ENCODE data around the gene SMIM44.

SMIM44 gene

DNA sequence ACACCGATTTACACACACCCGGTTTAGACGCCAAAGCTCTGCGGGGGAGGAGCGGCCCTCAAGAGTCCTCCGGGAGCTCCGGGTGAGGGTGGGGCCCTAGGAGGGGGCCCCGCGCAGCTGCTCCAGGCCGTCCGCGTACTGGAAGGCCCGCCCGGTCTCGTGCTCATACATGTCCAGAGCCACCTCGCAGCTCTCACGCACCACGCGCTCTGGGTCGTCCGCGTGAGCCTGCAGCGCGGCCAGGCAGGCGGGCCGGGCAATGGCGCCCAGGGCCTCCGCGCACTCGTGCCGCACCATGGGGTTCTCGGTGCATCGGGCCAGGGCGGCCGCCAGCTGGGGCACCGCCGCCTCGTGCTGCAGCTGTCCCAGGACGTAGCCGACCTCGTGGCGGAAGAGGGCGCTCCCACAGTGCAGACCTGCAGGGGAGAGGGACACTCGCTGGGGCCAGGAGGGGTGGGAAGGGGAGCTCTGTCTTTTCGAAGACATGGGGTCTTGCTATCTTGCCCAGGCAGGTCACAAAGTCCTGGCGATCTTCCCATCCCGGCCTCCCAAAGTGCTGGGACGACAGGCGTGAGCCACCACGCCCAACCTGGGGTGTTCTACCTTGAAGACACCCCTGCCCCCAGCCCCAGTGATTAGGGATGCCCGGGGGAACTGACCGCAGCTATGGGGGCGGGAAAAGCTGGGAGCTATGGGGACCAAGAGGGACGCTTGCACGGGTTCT is 8.3 kb upstream of the SMIM44 start:
- Histone ChIP-seq H3K9me3 (replicated peaks in 1 of 11) (no peaks in the 10 kb centered on the region), H3K9ac (no peak overlapping the region), H3K4me2 (no peak overlapping the region), H3K27me3 (no peaks in the 10 kb centered on the region), H4K20me1 (peaks cover 0 to 50% (median 19%) of the 10 kb centered on the region in 11 experiments; a peak in 12 of 22 replicates), H3K4me3 (no peak overlapping the region), H3K36me3 (peaks cover 56 to 93% (median 68%) of the 10 kb centered on the region in 11 experiments), H3K27ac (no peak overlapping the region), H3K4me1 (no peaks in the 10 kb centered on the region)
- TF ChIP-seq Cebpa-rat (IDR thresholded peaks at IDR 0.05) = no peak

DNA sequence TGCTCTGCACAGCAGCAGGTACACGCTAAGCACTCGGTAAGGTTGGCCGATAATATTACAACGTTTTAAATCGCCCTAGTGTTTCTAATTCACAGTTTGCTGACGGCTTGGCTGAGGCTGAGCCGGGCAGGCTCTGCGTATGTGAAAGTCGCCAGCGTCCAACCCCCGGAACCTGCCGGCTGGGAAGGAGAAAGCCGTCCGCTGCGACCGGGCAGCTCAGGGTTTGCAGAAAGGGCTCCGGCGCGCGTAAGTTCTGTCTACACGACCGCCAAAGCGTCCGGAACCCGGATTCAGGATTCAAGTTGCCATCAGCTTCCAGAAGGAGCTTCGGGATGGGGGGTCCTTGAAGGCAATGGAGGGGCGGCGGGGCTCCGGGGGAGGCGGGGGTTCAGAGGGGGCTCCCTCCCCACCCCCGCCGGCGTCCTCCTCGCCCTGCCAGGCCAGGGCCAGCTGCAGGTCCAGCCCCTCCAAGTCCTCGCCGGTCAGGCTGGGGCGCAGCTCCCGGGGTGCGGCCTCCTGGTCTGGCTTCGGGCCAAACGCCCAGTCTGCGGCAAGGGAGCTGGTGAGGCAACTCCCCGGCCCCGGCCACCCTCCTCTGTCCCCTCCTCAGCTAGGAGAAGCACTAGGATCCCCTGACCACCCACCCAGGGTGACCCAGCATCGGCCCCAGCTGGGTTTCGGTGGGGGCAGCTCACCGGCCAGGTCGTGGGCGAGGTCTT is 575 bp downstream of the SMIM44 start:
- no peak for TF ChIP-seq Cebpa-rat (IDR thresholded peaks at IDR 0.05)
- Histone ChIP-seq H3K4me2 (no peak overlapping the region), H3K4me3 (no peak overlapping the region), H3K4me1 (peaks cover 8 to 37% (median 31%) of the 10 kb centered on the region in 10 experiments; a peak in 18 of 20 replicates), H3K9ac (no peak overlapping the region), H3K27me3 (peaks cover 0 to 9% (median 0%) of the 10 kb centered on the region in 11 experiments; a peak in 2 of 22 replicates), H3K27ac (no peak overlapping the region), H3K36me3 (peaks cover 0 to 9% (median 0%) of the 10 kb centered on the region in 11 experiments; a peak in 6 of 22 replicates), H3K9me3 (replicated peaks in 1 of 11) (no peaks in the 10 kb centered on the region), H4K20me1 (no peaks in the 10 kb centered on the region)

DNA sequence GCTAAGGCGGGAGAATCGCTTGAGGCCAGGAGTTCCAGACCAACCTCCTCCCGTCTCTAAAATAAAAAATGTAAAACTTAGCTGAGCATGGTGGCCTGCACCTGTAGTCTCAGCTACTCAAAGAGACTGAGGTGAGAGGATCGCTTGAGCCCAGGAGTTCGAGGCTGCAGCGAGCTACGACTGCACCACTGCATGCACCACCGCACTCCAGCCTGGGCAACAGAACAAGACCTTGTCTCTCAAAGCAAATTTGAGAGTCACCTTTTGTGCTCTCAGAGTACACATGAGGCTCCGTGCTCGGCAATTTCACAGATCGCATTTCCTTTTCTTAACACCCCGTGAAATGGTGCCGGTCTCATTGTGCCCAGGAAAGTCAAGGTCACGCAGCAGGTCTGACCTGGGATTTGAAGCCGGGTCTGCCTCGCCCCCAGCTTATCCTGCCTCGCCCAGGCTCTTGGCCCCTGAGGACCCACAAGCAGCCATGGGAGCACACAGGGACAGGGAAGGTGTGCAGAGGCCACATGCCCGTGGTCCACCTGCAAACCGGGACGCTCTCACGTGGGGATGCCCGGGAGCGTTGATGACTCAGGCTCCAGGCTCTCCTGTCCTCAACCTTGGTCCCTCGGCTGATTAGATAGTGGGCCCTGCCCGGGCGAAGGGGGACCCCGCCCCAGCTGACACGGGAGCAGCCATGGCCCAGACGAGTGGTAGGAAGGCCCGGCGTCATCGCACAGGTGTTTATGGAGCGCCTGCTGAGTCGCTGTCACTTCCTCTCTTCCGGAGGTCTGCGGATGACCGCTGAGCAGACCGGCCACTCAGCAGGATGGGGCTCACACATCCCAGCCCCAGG is 1.8 kb downstream of the SMIM44 start:
- Histone ChIP-seq H3K27me3 (peaks cover 0 to 9% (median 0%) of the 10 kb centered on the region in 11 experiments; a peak in 2 of 22 replicates), H3K4me2 (peak overlapping the region in 9 of 11 experiments; percentile 68 to 92 (median 86); a peak in 17 of 22 replicates), H3K27ac (no peak overlapping the region), H4K20me1 (no peaks in the 10 kb centered on the region), H3K4me3 (no peak overlapping the region), H3K4me1 (peaks cover 8 to 39% (median 32%) of the 10 kb centered on the region in 10 experiments; a peak in 18 of 20 replicates), H3K9ac (peak overlapping the region in 4 of 11 experiments; percentile 38 to 80 (median 76); a peak in 4 of 22 replicates), H3K9me3 (replicated peaks in 1 of 11) (0 out of 22 replicates have a peak, but pooled peaks cover 0 to under 1% (median 0%) of the 10 kb centered on the region in 11 experiments), H3K36me3 (peaks cover 0 to 2% (median 0%) of the 10 kb centered on the region in 11 experiments; a peak in 5 of 22 replicates)
- TF ChIP-seq Cebpa-rat (IDR thresholded peaks at IDR 0.05) = no peak

DNA sequence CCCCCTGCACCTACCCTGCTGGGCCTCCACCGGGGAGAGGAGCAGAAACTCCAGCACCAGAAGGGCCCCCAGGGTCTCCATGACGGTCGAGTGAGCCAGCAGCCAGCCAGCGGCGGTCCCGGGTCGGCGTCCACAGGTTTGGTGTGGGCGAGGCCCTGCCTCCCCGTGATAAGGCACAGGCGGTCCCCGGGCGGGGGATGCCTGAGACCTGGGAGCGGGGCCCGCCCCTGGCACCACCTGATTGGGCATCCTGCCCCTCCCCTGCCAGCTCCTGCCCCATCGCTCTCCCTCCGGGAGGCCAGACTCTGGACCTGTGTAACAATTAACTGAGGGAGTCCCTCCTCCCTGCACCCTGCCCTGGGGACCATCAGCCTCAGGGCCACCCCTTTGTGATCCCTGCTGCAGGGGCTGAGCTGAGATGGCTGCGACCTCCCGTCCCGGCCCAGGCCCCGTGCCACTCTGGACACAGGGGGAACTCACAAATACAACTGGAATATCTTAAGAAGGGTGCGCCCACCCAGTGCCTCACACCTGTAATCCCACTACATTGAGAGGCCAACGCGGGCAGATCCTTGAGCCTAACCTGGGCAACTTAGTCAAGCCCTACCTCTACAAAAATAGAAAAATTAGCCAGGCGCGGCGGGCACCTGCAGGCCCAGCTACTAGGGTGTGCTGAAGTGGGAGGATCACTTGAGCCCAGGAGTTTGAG is 2.7 kb downstream of the SMIM44 start, which contains the start of gene SMIM24:
Gene SMIM24 (minus strand): TSS at position 143 of the 709 bp plus-strand sequence. CDS start 62 bp downstream, at position 81.
- Histone ChIP-seq H3K4me1 (peaks cover 8 to 39% (median 33%) of the 10 kb centered on the region in 10 experiments; a peak in 18 of 20 replicates), H3K4me2 (peak within 1 kb of the TSS; percentile 68 to 96 (median 85)), H3K27me3 (peaks cover 0 to 9% (median 0%) of the 10 kb centered on the region in 11 experiments; a peak in 2 of 22 replicates), H3K4me3 (peak within 1 kb of the TSS in 8 of 10 experiments; percentile 42 to 66 (median 56); a peak in 15 of 20 replicates), H3K27ac (peak within 1 kb of the TSS in 9 of 11 experiments; percentile 53 to 88 (median 84); a peak in 15 of 22 replicates), H4K20me1 (no peaks in the 10 kb centered on the region), H3K9ac (peak within 1 kb of the TSS in 9 of 11 experiments; percentile 15 to 80 (median 74); a peak in 15 of 22 replicates), H3K36me3 (peaks cover 0 to 11% (median 0%) of the 10 kb centered on the region in 11 experiments; a peak in 6 of 22 replicates), H3K9me3 (replicated peaks in 1 of 11) (0 out of 22 replicates have a peak, but pooled peaks cover 0 to 5% (median 0%) of the 10 kb centered on the region in 11 experiments)
- TF ChIP-seq Cebpa-rat (IDR thresholded peaks at IDR 0.05) = no peak

DNA sequence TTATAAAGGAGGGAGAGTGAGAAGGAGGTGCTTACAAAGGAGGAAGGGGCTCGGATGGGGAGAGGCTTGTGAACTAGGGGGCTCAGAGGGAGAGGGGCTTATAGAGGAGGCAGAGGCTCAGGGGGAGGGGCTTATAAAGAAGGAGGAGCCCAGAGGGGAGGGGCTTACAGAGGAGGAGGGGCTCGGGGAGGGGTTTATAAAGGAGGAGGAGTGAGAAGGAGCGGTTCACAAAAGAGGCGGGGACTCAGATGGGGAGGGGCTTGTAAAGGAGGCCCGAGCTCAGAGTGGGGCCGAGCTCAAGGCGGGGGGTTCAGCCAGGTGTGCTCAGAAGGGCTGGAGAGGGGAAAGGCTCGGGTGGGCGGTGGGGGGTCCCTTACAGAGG is 3.4 kb downstream of the SMIM44 start:
- peaks cover 0 to 14% (median 4%) of the 10 kb centered on the region in 11 experiments; a peak in 7 of 22 replicates for H3K36me3 ChIP-seq
- peaks cover 8 to 39% (median 34%) of the 10 kb centered on the region in 10 experiments; a peak in 18 of 20 replicates for H3K4me1 ChIP-seq
- peak overlapping the region; percentile 68 to 92 (median 85); a peak in 19 of 22 replicates for H3K4me2 ChIP-seq
- peaks cover 0 to 9% (median 0%) of the 10 kb centered on the region in 11 experiments; a peak in 2 of 22 replicates for H3K27me3 ChIP-seq
- peak overlapping the region in 7 of 11 experiments; percentile 36 to 80 (median 64); a peak in 12 of 22 replicates for H3K9ac ChIP-seq
- peak overlapping the region in 8 of 10 experiments; percentile 37 to 66 (median 56); a peak in 12 of 20 replicates for H3K4me3 ChIP-seq
- H4K20me1 ChIP-seq = no peaks in the 10 kb centered on the region
- H3K9me3 ChIP-seq (replicated peaks in 1 of 11) = 0 out of 22 replicates have a peak, but pooled peaks cover 0 to 5% (median 0%) of the 10 kb centered on the region in 11 experiments
- H3K27ac ChIP-seq = peak overlapping the region in 8 of 11 experiments; percentile 51 to 88 (median 84); a peak in 14 of 22 replicates
- TF ChIP-seq Cebpa-rat (IDR thresholded peaks at IDR 0.05) = no peak

DNA sequence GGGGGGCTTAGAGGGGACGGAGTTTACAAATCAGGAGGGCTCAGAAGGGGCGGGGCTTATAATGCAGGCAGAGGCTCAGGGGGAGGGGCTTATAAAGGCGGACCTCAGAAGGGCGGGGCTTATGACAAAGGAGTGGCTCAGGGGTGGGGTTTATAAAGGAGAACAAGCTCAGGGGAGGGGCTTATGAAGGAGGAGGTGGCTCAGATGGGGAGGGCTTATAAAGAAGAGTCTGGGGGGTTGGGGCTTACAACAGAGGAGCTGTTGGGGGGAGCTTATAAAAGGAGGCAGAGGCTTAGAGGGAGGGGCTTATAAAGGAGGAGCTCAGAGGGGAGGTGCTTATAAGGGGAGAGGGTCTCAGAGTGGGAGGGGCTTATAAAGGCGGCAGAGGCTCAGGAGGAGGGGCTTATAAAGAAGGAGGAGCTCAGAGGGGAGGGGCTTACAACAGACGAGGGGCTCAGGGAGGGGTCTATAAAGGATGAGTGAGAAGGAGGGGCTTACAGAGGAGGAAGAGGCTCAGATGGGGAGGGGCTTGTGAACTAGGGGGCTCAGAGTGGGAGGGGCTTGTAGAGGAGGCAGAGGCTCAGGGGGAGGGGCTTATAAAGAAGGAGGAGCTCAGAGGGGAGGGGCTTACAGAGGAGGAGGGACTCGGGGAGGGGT is 3.9 kb downstream of the SMIM44 start:
- Histone ChIP-seq H4K20me1 (peaks cover 0 to 3% (median 0%) of the 10 kb centered on the region in 11 experiments; a peak in 2 of 22 replicates), H3K4me3 (peak overlapping the region in 9 of 10 experiments; percentile 29 to 66 (median 56); a peak in 17 of 20 replicates), H3K36me3 (peaks cover 0 to 20% (median 10%) of the 10 kb centered on the region in 11 experiments; a peak in 9 of 22 replicates), H3K27ac (peak overlapping the region in 9 of 11 experiments; percentile 53 to 88 (median 84); a peak in 17 of 22 replicates), H3K9me3 (replicated peaks in 1 of 11) (0 out of 22 replicates have a peak, but pooled peaks cover 0 to 5% (median 0%) of the 10 kb centered on the region in 11 experiments), H3K9ac (peak overlapping the region in 9 of 11 experiments; percentile 48 to 80 (median 75); a peak in 17 of 22 replicates), H3K4me2 (peak overlapping the region; percentile 59 to 96 (median 85); a peak in 20 of 22 replicates), H3K27me3 (peaks cover 0 to 9% (median 0%) of the 10 kb centered on the region in 11 experiments; a peak in 2 of 22 replicates), H3K4me1 (peaks cover 8 to 42% (median 34%) of the 10 kb centered on the region in 10 experiments; a peak in 18 of 20 replicates)
- TF ChIP-seq Cebpa-rat (IDR thresholded peaks at IDR 0.05) = no peak
